GM23338 (cell line): ENCODE results near the gene TFAP2B.

Experiments
- CREB1 ChIP-seq: fragments of 250-450 bp; sonication (Bioruptor Pico); IDR thresholded peaks from 2 replicates; pipeline ENCODE4 v1.5.0; 2020; ENCODE audit warnings: low read depth, mild to moderate bottlenecking, moderate library complexity
- EZH2 ChIP-seq: fragments of 200-600 bp; sonication (generic); IDR thresholded peaks from one replicate; pipeline ENCODE4 v1.8.0; 2017; ENCODE audit warnings: antibody characterized with exemption, mild to moderate bottlenecking, low read depth; ENCODE audit not compliant: unreplicated experiment
- EZH2phosphoT487 ChIP-seq: fragments of 200-600 bp; sonication (generic); IDR thresholded peaks from one replicate; pipeline ENCODE4 v1.8.1; 2018; ENCODE audit warnings: antibody characterized with exemption; ENCODE audit not compliant: unreplicated experiment
- POLR2AphosphoS5 ChIP-seq: IDR thresholded peaks from 2 replicates; pipeline ENCODE4 v1.6.1; 2016; ENCODE audit warnings: antibody characterized with exemption, low read depth
- TF ChIP-seq, protein P1 (sequence below), 2 experiments: fragments of 200-600 bp in 1 of 2; sonication (generic) in 1 of 2; conservative IDR thresholded peaks; 2 replicates each; pipeline versions ENCODE4 v1.5.1 to v1.6.1; 2016 to 2017; ENCODE audit warnings: antibody characterized with exemption in 2 of 2, low read depth in 2 of 2, mild to moderate bottlenecking in 2 of 2, moderate library complexity in 1 of 2
- TF ChIP-seq, protein P2 (sequence below): IDR thresholded peaks from one replicate; pipeline ENCODE4 v1.6.1; 2018; ENCODE audit warnings: antibody characterized with exemption; ENCODE audit not compliant: unreplicated experiment
- TF ChIP-seq, protein P3 (sequence below): IDR thresholded peaks from 2 replicates; pipeline ENCODE4 v1.6.1; 2016; ENCODE audit warnings: antibody characterized with exemption

DNA sequence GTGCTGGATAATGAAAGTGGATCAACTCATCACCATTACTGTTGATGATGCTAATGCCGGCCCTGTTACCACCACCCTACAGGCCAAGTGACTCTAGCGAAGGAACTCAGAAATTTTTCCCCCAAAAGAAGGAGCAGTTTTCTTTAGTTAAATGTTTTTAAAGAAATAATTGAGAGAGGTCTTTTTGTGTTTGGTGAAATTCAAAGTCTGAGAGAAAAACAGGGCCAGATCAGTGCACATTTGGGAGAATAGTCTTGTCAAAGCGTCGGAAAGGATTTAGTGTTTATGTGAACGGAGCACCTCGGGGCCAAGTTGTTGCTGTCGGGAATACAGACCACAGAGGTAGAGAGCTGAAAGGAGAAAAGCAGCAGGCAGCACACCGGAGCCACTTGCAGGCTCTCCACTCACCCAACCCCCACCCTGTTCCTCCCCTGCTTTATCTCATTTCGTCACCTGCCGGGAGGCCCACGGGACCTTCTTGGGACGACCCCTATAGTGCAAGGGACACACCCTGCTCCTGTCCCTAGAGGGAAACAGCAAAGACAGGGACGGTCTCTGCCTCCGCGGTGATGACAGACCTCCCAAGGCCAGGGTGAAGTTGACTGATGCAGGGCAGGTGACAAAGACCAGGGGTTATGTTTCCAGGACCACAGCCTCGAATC lies 6.8 kb downstream of the TFAP2B start:
- TF ChIP-seq, protein P1, sequence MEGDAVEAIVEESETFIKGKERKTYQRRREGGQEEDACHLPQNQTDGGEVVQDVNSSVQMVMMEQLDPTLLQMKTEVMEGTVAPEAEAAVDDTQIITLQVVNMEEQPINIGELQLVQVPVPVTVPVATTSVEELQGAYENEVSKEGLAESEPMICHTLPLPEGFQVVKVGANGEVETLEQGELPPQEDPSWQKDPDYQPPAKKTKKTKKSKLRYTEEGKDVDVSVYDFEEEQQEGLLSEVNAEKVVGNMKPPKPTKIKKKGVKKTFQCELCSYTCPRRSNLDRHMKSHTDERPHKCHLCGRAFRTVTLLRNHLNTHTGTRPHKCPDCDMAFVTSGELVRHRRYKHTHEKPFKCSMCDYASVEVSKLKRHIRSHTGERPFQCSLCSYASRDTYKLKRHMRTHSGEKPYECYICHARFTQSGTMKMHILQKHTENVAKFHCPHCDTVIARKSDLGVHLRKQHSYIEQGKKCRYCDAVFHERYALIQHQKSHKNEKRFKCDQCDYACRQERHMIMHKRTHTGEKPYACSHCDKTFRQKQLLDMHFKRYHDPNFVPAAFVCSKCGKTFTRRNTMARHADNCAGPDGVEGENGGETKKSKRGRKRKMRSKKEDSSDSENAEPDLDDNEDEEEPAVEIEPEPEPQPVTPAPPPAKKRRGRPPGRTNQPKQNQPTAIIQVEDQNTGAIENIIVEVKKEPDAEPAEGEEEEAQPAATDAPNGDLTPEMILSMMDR (conservative IDR thresholded peaks at IDR 0.05; ENCODE audit: low read depth in 2 of 2): no peak
- TF ChIP-seq, protein P2, sequence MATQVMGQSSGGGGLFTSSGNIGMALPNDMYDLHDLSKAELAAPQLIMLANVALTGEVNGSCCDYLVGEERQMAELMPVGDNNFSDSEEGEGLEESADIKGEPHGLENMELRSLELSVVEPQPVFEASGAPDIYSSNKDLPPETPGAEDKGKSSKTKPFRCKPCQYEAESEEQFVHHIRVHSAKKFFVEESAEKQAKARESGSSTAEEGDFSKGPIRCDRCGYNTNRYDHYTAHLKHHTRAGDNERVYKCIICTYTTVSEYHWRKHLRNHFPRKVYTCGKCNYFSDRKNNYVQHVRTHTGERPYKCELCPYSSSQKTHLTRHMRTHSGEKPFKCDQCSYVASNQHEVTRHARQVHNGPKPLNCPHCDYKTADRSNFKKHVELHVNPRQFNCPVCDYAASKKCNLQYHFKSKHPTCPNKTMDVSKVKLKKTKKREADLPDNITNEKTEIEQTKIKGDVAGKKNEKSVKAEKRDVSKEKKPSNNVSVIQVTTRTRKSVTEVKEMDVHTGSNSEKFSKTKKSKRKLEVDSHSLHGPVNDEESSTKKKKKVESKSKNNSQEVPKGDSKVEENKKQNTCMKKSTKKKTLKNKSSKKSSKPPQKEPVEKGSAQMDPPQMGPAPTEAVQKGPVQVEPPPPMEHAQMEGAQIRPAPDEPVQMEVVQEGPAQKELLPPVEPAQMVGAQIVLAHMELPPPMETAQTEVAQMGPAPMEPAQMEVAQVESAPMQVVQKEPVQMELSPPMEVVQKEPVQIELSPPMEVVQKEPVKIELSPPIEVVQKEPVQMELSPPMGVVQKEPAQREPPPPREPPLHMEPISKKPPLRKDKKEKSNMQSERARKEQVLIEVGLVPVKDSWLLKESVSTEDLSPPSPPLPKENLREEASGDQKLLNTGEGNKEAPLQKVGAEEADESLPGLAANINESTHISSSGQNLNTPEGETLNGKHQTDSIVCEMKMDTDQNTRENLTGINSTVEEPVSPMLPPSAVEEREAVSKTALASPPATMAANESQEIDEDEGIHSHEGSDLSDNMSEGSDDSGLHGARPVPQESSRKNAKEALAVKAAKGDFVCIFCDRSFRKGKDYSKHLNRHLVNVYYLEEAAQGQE: no peak
- TF ChIP-seq POLR2AphosphoS5: no peak
- TF ChIP-seq EZH2: peak; percentile 90
- no peak for TF ChIP-seq CREB1 (CRISPR knock-in tag)
- TF ChIP-seq EZH2phosphoT487: no peak
- TF ChIP-seq, protein P3, sequence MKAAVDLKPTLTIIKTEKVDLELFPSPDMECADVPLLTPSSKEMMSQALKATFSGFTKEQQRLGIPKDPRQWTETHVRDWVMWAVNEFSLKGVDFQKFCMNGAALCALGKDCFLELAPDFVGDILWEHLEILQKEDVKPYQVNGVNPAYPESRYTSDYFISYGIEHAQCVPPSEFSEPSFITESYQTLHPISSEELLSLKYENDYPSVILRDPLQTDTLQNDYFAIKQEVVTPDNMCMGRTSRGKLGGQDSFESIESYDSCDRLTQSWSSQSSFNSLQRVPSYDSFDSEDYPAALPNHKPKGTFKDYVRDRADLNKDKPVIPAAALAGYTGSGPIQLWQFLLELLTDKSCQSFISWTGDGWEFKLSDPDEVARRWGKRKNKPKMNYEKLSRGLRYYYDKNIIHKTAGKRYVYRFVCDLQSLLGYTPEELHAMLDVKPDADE: no peak
